ENCODE measurements around the gene ZBTB40.

The ZBTB40 gene

DNA sequence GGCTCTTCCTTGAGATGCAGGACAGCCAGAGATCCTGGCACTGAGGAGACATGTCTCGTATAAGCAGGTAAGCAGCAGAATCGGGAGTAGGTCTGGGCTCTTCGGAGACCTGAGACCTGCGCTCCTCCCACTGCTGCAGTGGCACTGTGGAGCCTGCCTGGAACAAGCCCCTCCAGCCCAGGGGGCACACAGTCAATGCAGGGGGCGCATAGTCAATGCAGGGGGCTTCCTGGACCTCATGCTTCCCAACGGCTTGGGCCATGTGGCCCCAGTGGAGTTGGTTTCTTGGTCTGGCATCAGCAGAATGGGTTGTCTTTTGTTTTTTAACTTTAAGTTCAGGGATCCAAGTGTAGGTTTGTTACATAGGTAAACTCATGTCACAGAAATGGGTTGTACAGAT is 83.7 kb downstream of the ZBTB40 start:
- peaks cover 10% of the 10 kb centered on the region for H3K4me1 ChIP-seq (ENCODE audit: control insufficient read depth, insufficient read depth, low read length)
- no peak overlapping the region for H3K4me3 ChIP-seq (ENCODE audit: low read length)
- no peak overlapping the region for H3K9ac ChIP-seq (ENCODE audit: low read length)
- no peak for DNase-seq (ENCODE audit: low read depth)
- H3K36me3 ChIP-seq (ENCODE audit: control insufficient read depth, insufficient read depth, low read length, severe bottlenecking): no peaks in the 10 kb centered on the region
- no peaks in the 10 kb centered on the region for H3K9me3 ChIP-seq (ENCODE audit: control insufficient read depth, low read length)
- H3K27me3 ChIP-seq (replicated peaks; ENCODE audit: control insufficient read depth, insufficient read depth, low read length): no peaks in the 10 kb centered on the region

DNA sequence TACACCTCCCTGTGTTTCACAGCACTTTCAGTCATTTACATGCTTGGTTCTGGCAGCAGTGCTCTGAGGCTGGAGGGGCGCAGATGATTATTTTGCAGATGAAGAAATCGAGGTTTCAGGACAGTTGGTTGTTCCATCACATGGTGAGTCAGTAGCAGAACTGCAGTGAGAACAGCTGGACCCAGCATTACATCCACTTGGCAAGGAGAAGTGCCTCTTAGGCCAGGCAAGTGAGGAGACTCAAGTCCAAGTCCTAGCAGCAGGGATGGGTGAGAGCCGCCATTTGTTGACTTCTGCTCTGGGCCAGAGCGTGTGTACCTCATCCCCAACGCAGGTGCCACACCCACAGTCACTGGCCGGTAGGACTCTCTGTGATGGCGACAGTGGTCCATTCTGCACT is 84.9 kb downstream of the ZBTB40 start:
- no peak for DNase-seq (ENCODE audit: low read depth)
- Histone ChIP-seq H3K9me3 (ENCODE audit: control insufficient read depth, low read length) (no peaks in the 10 kb centered on the region), H3K9ac (ENCODE audit: low read length) (no peak overlapping the region), H3K36me3 (ENCODE audit: control insufficient read depth, insufficient read depth, low read length, severe bottlenecking) (no peaks in the 10 kb centered on the region), H3K4me3 (ENCODE audit: low read length) (no peak overlapping the region), H3K27me3 (replicated peaks; ENCODE audit: control insufficient read depth, insufficient read depth, low read length) (no peaks in the 10 kb centered on the region), H3K4me1 (ENCODE audit: control insufficient read depth, insufficient read depth, low read length) (peaks cover 6% of the 10 kb centered on the region)

DNA sequence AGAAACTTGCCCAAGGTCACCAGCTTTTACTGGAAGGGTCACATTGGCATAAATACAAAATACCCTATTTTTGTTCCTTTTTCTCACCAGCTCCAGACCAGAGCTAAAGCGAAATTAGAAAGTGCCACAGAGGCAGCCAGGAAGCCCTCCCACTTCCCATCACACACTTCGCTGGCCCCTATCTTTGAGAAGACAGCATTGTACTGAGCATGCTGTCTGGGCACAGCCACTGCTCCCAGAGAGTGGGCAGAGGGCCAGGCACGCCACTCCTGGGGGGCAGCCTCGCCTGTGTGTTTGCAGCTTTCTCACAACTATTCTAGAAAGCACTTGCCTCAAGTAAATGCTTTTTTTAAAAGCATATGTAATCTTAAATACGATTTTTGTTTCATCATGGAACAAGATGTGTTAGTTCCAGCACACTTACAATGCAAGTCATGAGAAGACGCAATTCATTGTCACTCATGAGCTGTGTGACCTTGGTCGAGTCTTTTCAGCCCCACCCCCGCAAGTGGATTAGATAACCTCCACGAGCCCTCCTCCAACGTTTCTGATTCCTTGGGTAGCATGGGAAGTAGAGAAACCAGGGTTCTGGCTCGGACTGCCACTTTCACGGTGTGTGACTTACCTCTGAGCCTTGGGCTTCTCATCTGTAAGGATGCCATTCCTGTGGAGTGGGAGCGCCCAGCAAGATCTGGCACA is 85.9 kb downstream of the ZBTB40 start:
- no peaks in the 10 kb centered on the region for H3K9me3 ChIP-seq (ENCODE audit: control insufficient read depth, low read length)
- DNase-seq (ENCODE audit: low read depth): no peak
- H3K9ac ChIP-seq (ENCODE audit: low read length): no peak overlapping the region
- no peaks in the 10 kb centered on the region for H3K36me3 ChIP-seq (ENCODE audit: control insufficient read depth, insufficient read depth, low read length, severe bottlenecking)
- H3K4me1 ChIP-seq (ENCODE audit: control insufficient read depth, insufficient read depth, low read length): peaks cover 6% of the 10 kb centered on the region
- no peak overlapping the region for H3K4me3 ChIP-seq (ENCODE audit: low read length)
- no peaks in the 10 kb centered on the region for H3K27me3 ChIP-seq (replicated peaks; ENCODE audit: control insufficient read depth, insufficient read depth, low read length)

DNA sequence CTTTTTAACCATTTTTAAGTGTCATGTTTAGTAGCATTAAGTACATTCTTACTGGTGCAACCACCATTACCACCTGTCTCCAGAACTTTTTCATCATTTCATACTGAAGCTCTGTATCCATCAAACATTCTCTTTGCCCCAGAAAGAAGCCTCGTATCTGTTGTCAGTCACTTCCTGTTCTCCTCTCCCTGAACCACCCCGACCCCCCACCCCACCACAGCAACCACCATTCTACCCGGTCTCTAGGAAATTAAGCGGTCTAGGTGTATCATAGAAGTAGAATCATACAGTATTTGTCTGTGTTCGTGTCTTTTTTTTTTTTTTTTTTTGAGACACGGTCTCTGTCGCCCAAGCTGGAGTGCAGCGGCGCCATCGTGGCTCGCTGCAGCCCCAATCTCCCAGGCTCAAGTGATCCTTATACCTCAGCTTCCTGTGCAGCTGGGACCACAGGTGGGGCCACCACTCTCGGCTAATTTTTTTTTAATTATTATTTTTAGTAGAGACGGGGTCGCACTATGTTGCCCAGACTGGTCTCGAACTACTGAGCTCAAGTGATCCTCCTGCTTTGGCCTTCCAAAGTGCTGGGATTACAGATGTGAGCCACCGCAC is 88.0 kb downstream of the ZBTB40 start:
- no peak for DNase-seq (ENCODE audit: low read depth)
- no peak overlapping the region for H3K9ac ChIP-seq (ENCODE audit: low read length)
- H3K9me3 ChIP-seq (ENCODE audit: control insufficient read depth, low read length): no peaks in the 10 kb centered on the region
- H3K27me3 ChIP-seq (replicated peaks; ENCODE audit: control insufficient read depth, insufficient read depth, low read length): peaks cover 10% of the 10 kb centered on the region
- H3K36me3 ChIP-seq (ENCODE audit: control insufficient read depth, insufficient read depth, low read length, severe bottlenecking): no peaks in the 10 kb centered on the region
- H3K4me1 ChIP-seq (ENCODE audit: control insufficient read depth, insufficient read depth, low read length): peaks cover 6% of the 10 kb centered on the region
- no peak overlapping the region for H3K4me3 ChIP-seq (ENCODE audit: low read length)

DNA sequence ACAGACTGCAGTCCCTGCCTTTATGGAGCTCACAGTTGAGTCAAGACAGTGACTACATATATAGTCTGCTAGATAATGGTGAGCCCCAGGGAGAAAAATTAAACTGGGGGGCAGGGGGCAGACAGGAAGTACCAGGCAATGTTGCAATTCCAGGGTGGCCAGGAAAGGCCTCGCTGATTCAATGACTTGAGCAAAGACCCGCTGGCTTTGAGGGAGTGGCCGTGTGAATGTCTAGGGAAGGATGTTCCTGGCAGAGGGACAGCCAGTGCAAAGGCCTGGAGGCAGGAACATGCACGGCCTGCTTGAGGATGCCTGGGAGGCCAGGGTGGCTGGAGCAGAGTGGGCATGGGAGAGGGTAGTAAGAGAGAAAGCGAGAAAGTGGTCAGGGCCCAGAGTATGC is 88.7 kb downstream of the ZBTB40 start:
- Histone ChIP-seq H3K9ac (ENCODE audit: low read length) (no peak overlapping the region), H3K36me3 (ENCODE audit: control insufficient read depth, insufficient read depth, low read length, severe bottlenecking) (no peaks in the 10 kb centered on the region), H3K27me3 (replicated peaks; ENCODE audit: control insufficient read depth, insufficient read depth, low read length) (peaks cover 16% of the 10 kb centered on the region), H3K4me3 (ENCODE audit: low read length) (no peak overlapping the region), H3K9me3 (ENCODE audit: control insufficient read depth, low read length) (no peaks in the 10 kb centered on the region), H3K4me1 (ENCODE audit: control insufficient read depth, insufficient read depth, low read length) (peaks cover 6% of the 10 kb centered on the region)
- DNase-seq (ENCODE audit: low read depth): no peak

DNA sequence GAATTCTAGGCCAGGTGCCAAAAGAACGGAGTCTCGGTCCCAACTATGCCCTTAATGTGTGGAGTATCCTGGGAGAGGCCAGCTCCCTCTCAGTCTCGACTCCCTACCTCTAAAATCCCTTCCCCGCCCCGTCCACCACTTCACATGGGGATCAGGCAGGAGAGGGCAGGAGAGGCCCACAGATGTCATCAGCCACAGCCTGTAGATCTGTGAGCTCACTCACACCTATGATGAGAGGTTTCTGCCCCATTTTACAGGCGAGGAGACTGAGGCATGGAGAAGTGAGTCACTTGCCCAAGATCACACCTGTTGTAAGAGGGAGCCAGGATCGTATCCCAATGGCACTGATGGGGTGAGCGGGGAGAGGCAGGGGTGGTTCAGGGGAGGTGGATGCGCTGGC is 91.2 kb downstream of the ZBTB40 start:
- H3K36me3 ChIP-seq (ENCODE audit: control insufficient read depth, insufficient read depth, low read length, severe bottlenecking): no peaks in the 10 kb centered on the region
- DNase-seq (ENCODE audit: low read depth): no peak
- no peaks in the 10 kb centered on the region for H3K9me3 ChIP-seq (ENCODE audit: control insufficient read depth, low read length)
- peaks cover 42% of the 10 kb centered on the region for H3K27me3 ChIP-seq (replicated peaks; ENCODE audit: control insufficient read depth, insufficient read depth, low read length)
- no peak overlapping the region for H3K4me3 ChIP-seq (ENCODE audit: low read length)
- H3K9ac ChIP-seq (ENCODE audit: low read length): no peak overlapping the region
- H3K4me1 ChIP-seq (ENCODE audit: control insufficient read depth, insufficient read depth, low read length): peaks cover 6% of the 10 kb centered on the region

DNA sequence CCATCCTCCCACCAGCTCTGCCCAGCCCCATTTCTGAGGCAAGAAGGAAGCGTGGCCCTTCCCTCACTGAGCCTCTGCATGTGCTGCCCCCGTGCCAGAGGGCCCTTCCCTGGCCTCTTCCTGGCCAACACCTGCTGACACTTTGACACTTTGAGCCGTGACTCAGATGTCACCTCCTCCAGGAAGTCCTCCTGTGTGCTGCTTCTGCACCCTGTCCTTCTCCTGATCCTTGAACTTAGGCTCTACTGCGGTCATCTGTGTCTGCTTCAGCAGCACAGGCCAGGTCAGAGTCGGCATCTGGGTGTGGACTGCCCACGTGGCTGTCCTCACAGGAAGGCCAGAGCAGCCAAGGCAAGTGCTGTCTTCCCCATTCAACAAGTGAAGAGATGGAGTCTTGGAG is 92.0 kb downstream of the ZBTB40 start:
- Histone ChIP-seq H3K36me3 (ENCODE audit: control insufficient read depth, insufficient read depth, low read length, severe bottlenecking) (no peaks in the 10 kb centered on the region), H3K9ac (ENCODE audit: low read length) (no peak overlapping the region), H3K9me3 (ENCODE audit: control insufficient read depth, low read length) (no peaks in the 10 kb centered on the region), H3K27me3 (replicated peaks; ENCODE audit: control insufficient read depth, insufficient read depth, low read length) (peaks cover 47% of the 10 kb centered on the region), H3K4me1 (ENCODE audit: control insufficient read depth, insufficient read depth, low read length) (peaks cover 6% of the 10 kb centered on the region), H3K4me3 (ENCODE audit: low read length) (no peak overlapping the region)
- no peak for DNase-seq (ENCODE audit: low read depth)

DNA sequence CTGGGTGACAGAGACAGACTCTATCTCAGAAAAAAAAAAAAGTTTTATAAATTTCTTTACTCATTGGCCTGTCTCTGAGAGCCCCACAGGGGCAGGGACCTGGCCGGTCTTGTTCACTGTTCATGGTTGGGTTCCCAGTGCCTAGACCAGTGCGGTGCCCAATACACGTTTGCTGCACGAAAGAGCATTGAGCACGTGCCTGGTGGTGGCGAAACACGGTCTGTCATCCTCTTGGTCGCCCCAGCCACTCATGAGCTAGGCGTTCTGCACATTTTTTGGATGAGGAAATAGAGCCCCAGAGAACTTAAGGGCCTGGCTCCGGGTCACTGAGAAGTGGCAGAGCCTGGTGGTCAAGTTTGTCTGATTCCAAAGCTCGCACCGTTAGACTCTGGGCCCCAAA is 93.0 kb downstream of the ZBTB40 start:
- Histone ChIP-seq H3K27me3 (replicated peaks; ENCODE audit: control insufficient read depth, insufficient read depth, low read length) (peaks cover 53% of the 10 kb centered on the region), H3K4me1 (ENCODE audit: control insufficient read depth, insufficient read depth, low read length) (peaks cover 6% of the 10 kb centered on the region), H3K9me3 (ENCODE audit: control insufficient read depth, low read length) (no peaks in the 10 kb centered on the region), H3K4me3 (ENCODE audit: low read length) (no peak overlapping the region), H3K36me3 (ENCODE audit: control insufficient read depth, insufficient read depth, low read length, severe bottlenecking) (no peaks in the 10 kb centered on the region), H3K9ac (ENCODE audit: low read length) (no peak overlapping the region)
- DNase-seq (ENCODE audit: low read depth): no peak

DNA sequence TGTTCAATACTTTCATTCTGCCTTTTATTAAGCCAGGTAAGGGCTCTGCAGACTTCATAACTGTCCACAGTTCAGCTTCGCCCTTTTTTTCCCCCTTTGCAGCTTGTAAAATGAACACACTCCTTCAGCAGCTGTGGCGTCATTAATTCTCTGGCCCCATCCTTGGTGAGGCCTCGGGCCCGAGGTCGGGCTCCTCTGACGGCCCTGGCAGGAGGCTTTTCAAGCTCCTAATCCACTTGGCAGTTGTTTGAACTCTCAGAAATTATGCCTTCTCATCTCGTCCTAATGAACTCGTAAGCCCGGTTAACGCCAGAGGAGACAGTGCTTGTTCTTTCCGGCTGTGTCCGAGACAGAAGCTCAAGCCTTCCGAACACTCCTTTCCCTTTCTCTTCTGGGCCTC is 93.5 kb downstream of the ZBTB40 start:
- no peak overlapping the region for H3K4me3 ChIP-seq (ENCODE audit: low read length)

DNA sequence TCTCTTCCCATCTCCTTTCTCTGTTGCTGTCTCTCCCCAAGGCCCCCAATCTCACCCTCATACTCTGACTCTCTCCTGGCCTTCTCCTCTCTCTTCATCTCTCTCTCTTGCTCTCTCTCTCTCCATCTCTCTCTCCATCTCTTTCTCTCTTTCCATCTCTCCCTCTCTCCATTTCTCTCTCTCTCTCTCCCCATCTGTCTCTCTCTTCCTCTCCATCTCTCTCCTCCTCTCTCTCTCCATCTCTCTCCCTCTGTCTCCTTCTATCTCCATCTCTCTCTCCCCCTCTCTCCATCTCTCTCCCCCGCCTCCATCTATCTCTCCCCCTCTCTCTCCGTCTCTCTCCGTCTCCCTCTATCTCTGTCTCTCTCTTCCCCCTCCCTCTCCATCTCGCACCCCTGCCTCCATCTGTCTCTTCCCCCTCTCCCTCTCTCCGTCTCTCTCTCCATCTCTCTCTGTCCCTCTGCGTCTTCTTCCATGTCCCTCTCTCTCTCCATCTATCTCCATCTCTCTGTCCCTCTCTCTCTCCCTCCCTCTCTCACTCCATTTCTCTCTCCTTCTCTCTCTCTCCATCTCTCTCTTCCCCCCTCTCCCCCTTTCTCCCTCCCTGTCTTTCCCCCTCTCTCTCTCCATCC is 95.7 kb downstream of the ZBTB40 start:
- no peaks in the 10 kb centered on the region for H3K9me3 ChIP-seq (ENCODE audit: control insufficient read depth, low read length)
- DNase-seq (ENCODE audit: low read depth): no peak
- no peaks in the 10 kb centered on the region for H3K4me1 ChIP-seq (ENCODE audit: control insufficient read depth, insufficient read depth, low read length)
- no peak overlapping the region for H3K9ac ChIP-seq (ENCODE audit: low read length)
- H3K27me3 ChIP-seq (replicated peaks; ENCODE audit: control insufficient read depth, insufficient read depth, low read length): peaks cover 71% of the 10 kb centered on the region
- no peaks in the 10 kb centered on the region for H3K36me3 ChIP-seq (ENCODE audit: control insufficient read depth, insufficient read depth, low read length, severe bottlenecking)
- no peak overlapping the region for H3K4me3 ChIP-seq (ENCODE audit: low read length)

More for the DNA sequence above, 93.5 kb downstream of the ZBTB40 start:
- DNase-seq (ENCODE audit: low read depth): no peak
- peaks cover 5% of the 10 kb centered on the region for H3K4me1 ChIP-seq (ENCODE audit: control insufficient read depth, insufficient read depth, low read length)
- H3K27me3 ChIP-seq (replicated peaks; ENCODE audit: control insufficient read depth, insufficient read depth, low read length): peaks cover 58% of the 10 kb centered on the region
- no peaks in the 10 kb centered on the region for H3K36me3 ChIP-seq (ENCODE audit: control insufficient read depth, insufficient read depth, low read length, severe bottlenecking)
- no peaks in the 10 kb centered on the region for H3K9me3 ChIP-seq (ENCODE audit: control insufficient read depth, low read length)
- H3K9ac ChIP-seq (ENCODE audit: low read length): no peak overlapping the region

DNA sequence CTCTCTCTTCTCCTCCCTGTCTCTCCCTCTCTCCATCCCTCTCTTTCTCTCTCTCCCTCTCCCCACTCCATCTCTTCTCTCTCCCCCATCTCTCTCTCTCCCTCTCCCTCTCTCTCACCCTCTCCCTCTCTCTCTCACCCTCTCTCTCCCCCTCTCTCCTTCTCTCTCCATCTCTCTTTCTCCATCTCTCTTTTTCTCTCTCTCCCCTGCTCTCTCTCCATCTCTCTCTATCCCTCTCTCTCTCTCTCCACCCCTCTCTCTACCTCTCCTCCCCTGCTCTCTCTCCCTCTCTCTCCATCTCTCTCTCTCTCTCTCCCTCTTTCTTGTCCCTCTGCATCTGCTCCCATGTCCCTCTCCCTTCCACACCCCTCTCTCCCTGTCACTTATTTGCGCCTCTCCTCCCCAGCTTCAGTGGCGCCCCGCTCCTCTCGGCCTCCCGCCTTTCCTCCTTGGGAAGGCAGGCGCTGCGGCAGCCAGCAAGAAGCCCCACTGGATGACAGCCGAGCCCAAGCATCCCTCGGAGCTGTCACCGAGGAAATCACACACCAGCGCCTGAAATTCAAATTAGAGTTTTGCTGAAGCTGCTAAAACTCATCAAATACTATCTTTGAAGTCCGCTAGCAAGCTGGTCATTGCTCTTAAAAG is 96.3 kb downstream of the ZBTB40 start:
- Histone ChIP-seq H3K9me3 (ENCODE audit: control insufficient read depth, low read length) (no peaks in the 10 kb centered on the region), H3K9ac (ENCODE audit: low read length) (no peak overlapping the region), H3K4me1 (ENCODE audit: control insufficient read depth, insufficient read depth, low read length) (no peaks in the 10 kb centered on the region), H3K36me3 (ENCODE audit: control insufficient read depth, insufficient read depth, low read length, severe bottlenecking) (no peaks in the 10 kb centered on the region), H3K4me3 (ENCODE audit: low read length) (no peak overlapping the region), H3K27me3 (replicated peaks; ENCODE audit: control insufficient read depth, insufficient read depth, low read length) (peaks cover 77% of the 10 kb centered on the region)
- DNase-seq (ENCODE audit: low read depth): no peak
